Raji (cell line): ENCODE measurements around the gene ILRUN.

Experiments used
- POLR2A ChIP-seq: IDR thresholded peaks from 2 replicates; pipeline ENCODE4 v1.6.1; 2011; ENCODE audit warnings: low read depth, low read length, control low read depth; ENCODE audit not compliant: insufficient read depth

ILRUN gene

DNA sequence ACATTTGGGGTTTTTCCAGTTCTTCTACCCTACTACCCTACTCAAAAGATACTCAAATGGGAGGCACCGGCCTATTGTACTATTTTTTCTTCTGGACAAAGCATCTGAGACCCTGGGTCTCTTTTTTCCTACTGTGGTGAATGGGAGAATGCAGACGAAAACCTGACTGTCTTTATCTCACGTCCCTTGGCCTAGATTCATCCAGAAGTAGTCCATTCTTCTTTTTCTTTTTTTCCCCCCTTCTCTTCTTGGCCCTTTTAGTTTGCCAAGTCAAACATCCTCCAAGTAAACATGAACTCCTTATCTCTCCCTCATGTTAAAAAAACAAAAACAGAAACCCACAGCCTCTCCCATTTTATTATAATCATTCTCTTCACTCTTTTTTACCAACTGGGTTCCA, 8.7 kb upstream of the ILRUN start:
- TF ChIP-seq POLR2A, result no peak

DNA sequence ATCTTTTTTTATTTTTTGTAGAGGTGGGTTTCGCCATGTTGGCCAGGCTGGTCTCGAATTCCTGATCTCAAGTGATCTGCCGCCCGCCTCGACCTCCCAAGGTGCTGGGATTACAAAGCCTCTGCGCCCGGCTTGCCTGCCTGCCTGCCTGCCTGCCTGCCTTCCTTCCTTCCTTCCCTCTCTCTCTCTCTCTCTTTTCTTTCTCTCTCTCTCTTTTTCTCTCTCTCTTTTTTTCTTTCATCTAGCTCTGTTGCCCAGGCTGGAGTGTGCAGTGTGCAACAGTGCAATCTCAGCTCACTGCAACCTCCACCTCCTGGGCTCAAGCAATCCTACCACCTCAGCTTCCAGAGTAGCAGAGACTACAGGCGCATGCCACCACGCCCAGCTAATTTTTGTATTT, 4.6 kb upstream of the ILRUN start:
- no peak for TF ChIP-seq POLR2A

DNA sequence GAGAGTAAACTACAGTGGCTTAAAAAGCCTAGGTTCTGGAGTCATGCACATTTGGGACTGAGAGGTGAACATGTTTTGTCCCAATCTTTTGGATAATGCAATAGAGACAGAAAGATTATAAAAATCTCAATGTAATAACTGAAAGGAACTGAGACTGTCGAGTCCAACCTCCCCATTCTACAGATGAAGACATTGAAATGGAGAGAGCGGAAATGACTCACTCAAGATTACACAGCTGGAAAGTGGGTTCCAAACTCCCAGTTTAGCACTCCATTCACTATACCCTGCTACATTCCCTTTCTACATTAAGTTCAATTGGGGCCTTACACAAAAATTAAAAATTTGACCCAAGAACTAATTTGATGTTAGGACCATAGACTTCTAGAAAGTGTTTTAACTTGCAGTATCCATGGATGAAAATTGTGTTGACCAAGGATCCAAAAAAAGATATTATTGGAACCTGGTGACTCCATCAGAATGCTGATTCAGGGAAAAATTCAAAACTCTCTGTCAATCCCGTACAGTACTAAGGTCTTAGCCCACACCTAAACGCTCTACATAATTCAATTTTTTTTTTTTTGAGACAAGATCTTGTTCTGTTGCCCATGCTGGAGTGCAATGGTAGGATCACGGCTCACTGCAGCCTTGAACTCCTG, 1.5 kb upstream of the ILRUN start:
- no peak for TF ChIP-seq POLR2A

DNA sequence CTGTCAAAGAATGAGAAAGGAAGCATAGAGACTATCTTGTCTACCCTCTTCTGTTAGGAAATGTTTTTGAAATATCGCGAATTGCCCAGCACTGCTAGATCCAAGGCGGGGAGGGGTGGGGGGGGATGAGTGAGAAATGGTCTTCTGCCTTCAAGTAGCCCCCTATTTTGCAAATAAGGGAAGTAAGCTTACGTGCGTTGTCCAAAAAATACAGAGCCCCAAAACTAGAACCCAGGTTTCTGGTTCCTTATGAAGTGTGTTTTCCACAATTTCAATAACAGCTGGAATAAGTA, 923 bp upstream of the ILRUN start:
- no peak for TF ChIP-seq POLR2A

DNA sequence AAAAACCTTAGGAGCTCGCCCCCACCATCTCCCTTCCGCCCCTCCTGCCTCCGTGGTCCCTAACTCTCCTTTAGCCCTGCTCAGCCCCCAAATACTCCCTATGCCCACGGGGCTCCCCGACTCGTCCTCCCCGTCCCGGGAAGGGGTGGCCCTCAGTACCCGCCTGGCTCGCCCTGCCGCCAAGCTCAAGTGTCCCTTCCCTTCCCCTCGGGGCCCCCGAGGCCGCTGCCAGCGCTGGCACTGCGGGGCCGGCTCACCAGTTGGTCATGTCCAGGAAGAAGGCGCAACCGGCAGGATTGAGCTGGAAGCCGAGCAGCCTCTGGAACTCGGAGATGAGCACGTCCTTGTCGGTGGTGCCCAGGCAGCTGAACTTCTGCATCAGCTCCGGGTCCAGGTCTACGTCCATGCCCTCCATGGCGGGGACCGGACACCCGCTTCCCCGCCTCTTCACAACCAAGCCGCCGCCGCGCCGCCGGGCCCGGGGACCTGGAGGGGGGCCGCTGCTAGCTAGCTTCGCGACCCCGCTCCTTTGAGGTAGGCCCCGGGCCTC, 303 bp downstream of the ILRUN start:
- no peak for TF ChIP-seq POLR2A

DNA sequence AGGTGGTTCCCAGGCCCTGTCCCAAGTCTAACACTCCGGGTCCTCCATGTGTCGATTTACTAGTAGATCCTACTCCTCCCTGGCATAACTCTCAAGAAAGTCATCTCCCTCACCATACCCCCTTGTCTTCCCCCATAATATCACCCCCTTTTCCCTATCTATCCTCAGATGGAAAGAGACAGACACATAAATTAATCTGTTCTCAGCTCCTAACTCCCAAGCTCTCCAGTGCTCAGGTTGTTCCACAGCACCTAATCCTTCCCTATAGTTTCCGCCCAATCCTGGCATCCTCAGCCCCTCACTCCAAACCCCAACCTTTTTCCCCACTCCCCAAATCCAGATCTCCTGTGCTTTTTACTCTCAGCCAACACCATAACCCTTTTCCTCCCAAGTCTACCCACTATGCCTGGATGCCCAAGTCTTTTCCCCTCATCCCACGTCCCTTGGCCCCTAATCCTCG, 808 bp downstream of the ILRUN start:
- TF ChIP-seq POLR2A, result no peak

DNA sequence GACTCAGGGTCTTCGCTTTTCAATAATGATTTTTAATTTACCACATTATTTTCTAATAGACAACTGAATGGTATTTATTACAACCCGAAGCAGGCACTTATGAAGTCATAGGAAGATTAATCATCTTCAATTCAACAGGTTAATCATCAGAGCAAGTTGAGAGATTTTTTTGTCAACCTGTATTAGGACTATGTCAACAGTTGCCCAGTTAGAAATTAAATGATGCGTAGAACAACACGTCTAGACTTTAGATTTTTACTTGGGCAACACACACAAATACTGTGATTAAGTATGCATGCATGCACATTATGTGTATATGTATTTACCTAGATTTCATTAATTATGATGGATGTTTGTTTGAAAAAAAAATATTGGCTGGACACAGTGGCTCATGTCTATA, 4.3 kb downstream of the ILRUN start:
- no peak for TF ChIP-seq POLR2A

DNA sequence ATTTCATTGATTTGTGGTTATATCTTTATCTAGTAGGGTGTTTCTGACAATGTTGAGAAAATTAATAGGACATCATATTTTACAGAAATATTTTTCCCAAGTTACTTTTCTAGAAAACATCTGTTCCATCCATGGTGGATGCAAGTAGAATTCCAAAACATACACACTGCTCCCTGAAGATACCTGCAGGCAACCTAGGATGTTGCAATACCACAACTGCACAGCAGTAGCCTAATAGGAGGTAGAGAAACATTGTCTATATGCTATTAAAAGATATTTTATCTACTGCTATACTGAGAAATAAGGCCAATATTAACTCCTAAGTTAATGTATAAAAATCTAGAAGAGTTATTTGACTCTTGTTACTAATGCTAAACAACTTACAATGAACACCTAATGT, 6.8 kb downstream of the ILRUN start:
- no peak for TF ChIP-seq POLR2A

DNA sequence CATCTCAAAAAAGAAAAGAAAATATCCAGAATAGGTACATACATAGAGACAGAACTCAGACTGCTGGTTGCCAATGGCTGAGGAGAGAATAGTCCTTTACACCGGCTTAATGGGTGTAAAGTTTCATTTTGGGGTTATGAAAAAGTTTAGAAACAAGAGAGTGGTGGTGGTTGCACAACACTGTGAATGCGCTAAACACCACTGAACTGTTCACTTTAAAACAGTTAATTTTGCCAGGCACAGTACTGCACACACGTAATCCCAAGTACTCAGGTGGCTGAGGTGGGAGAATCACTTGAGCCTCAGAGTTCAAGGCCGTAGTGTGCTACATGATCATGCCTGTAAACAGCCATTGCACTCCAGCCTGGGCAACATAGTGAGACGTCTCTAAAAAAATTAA, 7.6 kb downstream of the ILRUN start:
- no peak for TF ChIP-seq POLR2A

DNA sequence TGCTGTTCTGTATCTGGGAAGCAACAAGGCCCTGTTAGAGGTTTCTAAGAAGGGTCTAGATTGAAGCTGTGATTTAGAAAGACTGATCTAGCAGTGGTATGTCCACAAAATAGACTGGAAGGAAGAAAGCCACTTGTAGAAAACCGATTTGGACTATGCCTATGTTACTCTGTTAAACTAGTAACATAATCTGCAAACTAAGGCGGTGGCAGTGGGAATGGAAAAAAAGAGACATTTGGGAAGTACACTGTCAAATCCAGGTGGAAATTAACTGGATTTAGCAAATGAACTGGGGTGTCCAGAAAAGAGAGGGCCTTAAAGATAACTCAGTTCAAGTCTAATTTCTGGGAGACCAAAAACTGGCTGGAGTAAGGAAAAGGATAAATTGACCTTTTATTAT, 11.6 kb downstream of the ILRUN start:
- no peak for TF ChIP-seq POLR2A

DNA sequence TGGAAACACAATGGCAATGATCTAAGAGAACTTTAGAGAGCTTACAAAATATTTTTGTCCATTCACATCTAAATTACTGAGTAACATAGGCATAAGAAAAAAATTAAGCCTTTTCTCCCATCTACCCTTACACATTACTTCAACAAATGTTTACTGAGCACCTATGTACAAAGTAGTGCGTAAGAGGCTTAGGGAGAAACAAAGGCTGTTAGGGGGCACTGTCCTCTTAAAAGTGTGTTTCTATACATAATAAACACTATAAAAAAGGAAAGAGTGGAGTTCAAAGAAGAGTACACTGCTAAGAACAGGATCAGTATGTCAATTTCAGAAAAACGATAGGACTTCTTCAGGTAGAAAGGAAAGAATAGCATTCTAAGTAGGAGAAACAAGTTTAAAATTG, 12.2 kb downstream of the ILRUN start:
- no peak for TF ChIP-seq POLR2A

DNA sequence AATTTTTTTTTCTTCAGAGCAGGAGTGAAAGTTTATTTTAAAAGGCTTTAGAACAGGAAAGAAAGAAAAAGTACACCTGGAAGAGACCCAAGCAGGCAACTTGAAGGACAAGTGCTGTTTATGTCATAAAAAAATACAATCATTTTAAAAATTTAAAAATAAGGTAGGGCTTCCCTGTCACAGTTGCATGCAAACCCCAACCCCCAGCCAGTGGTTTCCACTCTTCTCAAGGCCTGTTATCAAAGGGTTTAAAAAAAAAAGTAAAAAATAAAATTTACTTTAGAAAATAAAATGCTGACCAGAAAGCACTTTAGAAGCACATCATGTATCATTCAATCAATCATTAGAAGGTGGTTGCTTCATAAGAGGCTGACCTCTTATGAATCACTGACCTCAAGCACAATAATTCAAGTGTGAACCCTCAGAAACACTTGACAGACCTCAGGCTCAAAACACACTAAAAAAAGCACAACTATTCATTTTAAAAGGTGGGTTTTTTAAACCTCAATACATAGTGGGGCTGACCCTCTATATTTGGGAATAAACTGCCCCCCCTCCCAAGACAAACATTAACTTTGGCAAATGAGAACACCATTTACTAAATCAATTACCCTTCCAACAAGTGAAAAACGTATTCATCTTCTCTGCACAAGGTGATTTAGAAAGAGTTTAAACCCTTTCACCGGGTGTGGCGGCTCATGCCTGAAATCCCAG, 15.6 kb downstream of the ILRUN start:
- no peak for TF ChIP-seq POLR2A

DNA sequence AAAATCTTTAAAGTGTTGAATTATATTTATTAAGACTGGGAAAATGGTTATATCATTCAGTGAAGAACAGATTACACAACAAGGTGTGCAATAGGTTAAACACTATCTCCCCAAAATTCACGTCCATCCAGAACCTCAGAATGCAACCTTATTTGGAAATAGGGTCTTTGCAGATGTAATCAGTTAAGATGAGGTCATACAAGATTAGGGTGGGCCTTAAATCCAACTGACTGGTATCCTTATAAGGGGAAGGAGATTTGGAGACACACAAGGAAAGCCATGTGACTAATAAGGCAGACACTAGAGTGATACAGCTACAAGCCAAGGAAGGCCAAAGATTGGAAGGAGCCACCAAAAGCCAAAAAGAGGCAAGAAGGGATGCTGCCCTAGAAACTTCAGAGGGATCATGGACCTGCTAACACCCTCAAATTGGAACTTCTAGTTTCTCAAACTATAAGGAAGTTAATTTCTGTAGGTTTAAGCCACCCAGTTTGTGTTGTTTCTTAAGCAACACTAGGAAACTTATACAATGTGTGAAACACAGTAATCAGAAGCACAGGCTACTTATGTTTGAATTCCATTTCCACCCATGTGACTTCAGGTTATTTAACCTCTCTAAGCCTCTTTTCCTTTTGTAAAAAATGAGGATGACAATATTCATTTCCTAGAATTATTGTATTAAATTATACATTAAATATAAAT, 16.9 kb downstream of the ILRUN start:
- TF ChIP-seq POLR2A, result no peak

DNA sequence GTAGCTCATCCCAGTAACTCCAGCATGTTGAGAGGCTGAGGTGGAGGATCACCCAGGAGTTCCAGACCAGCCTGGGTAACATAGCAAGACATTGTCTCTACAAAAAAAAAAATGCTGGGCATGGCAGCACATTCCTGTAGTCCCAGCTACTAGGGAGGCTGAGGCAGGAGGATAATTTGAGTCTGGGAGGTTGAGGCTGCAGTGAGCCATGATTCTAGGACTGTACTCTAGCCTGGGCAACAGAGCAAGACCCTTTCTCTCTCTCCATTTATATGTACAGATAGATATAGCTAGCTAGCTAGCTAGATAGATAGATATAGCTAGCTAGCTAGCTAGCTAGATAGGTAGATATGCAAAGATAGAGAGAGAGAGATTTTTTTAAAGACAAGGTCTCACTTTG, 20.4 kb downstream of the ILRUN start:
- no peak for TF ChIP-seq POLR2A

DNA sequence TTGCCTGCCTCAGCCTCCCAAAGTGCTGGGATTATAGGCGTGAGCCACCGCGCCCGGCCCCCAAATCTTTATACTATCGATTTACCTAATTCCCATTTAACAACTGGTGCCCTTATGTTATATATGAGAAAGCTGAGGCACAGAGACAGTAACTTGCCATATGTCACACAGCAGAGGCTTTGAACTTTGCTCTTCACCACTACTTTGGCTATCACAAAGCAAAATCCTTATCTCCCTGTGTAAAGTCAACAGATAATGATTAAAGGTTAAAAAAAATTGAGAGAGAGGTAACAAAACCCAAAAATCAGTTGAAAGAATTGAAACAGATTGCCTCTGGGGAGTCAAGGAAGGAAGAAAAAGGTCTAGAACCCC, 22.3 kb downstream of the ILRUN start:
- TF ChIP-seq POLR2A, result peak; percentile 3; the same call in 1 of the 2 replicates

DNA sequence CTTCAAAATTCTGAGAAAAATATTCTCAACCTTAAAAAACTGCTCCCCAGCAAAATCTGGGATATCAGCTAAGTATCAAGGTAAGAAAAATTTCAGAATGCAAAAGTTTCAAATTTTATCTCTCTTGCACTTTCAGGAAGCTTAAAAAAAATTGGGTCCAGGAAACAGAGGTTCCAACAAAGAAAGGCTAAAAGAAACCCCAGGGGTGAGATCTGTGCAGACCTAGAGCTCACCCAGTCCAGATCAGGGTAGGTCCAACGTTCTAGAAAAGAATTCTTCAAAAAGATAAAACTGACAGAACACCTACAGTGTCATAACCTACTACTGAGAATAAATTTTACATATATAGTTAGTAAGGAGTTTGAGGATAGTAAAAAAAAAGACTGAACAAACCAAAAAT, 23.5 kb downstream of the ILRUN start:
- no peak for TF ChIP-seq POLR2A
